ENCODE results near the gene SPSB3. TPM values are rescaled to one million over a fixed set of nuclear protein-coding genes. Genes with fewer than 3 reads are reported as not detected.
A peak's percentile ranks its signal among the peaks of the same experiment; 100 is the strongest.

SPSB3 gene
- total and polyA plus RNA-seq, 2 of the 13 experiments (the other 11 are each of a cell fraction or from before 2014, with no cell fraction given) = 13.2 to 21.9 TPM

DNA sequence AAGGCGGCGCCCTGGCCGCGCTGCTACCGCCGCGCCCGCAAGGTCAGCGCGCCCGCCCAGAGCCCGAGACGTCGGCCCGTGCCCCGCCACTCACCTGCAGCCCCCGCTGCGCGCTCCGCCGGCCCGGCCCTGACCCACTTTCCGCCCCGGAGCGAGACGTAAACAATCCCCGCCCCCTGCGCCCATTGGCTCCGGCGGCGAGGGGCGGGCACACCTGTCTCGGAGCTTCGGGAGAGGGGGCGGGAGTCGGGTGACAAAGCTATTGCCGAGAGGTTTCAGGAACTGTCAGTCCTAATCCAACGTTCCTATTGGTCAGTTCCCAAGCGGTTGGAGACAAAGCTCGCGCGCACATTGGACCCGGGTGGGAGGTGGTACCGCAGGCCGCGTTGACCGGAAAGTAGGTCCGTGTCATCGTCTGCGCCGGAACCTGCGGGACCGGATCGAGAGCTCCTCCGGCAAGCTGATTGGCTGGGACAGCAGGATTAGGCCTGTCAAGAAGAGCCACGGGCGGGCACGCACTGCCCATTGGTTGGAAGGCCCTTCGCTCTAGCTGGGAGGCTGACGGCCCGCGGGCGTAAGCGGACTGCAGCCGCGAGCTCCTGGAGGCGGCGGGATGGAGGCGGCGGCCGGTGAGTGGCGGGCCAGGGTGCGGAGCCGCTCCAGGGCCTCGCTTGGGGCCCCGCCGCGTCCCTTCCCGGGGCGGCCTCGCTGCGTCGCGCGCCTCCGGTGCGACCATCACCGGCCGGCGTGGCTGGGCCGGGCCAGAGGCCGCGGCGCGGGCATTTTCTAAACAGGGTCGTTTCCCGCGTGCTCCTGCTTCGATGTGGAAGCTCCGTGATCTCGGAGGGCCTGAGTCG is at the start of gene SPSB3, which contains the start of gene NUBP2 (continued):
- TF ChIP-seq, protein P1, sequence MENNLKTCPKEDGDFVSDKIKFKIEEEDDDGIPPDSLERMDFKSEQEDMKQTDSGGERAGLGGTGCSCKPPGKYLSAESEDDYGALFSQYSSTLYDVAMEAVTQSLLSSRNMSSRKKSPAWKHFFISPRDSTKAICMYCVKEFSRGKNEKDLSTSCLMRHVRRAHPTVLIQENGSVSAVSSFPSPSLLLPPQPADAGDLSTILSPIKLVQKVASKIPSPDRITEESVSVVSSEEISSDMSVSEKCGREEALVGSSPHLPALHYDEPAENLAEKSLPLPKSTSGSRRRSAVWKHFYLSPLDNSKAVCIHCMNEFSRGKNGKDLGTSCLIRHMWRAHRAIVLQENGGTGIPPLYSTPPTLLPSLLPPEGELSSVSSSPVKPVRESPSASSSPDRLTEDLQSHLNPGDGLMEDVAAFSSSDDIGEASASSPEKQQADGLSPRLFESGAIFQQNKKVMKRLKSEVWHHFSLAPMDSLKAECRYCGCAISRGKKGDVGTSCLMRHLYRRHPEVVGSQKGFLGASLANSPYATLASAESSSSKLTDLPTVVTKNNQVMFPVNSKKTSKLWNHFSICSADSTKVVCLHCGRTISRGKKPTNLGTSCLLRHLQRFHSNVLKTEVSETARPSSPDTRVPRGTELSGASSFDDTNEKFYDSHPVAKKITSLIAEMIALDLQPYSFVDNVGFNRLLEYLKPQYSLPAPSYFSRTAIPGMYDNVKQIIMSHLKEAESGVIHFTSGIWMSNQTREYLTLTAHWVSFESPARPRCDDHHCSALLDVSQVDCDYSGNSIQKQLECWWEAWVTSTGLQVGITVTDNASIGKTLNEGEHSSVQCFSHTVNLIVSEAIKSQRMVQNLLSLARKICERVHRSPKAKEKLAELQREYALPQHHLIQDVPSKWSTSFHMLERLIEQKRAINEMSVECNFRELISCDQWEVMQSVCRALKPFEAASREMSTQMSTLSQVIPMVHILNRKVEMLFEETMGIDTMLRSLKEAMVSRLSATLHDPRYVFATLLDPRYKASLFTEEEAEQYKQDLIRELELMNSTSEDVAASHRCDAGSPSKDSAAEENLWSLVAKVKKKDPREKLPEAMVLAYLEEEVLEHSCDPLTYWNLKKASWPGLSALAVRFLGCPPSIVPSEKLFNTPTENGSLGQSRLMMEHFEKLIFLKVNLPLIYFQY (CRISPR knock-in tag; IDR thresholded peaks at IDR 0.05; ENCODE audit: borderline replicate concordance) = peak; percentile 94; the same call in 1 of the 2 replicates
- TF ChIP-seq ZBTB42 (CRISPR knock-in tag; IDR thresholded peaks at IDR 0.05) (no peak), FOXK1 (CRISPR knock-in tag; IDR thresholded peaks at IDR 0.05; ENCODE audit: borderline replicate concordance, low read depth) (peak; percentile 83), AGO1 (IDR thresholded peaks at IDR 0.05; ENCODE audit: low read depth, low read length, poor library complexity, severe bottlenecking) (peak; percentile 99), ZNF335 (CRISPR knock-in tag; IDR thresholded peaks at IDR 0.05) (no peak), ZNF431 (CRISPR knock-in tag; IDR thresholded peaks at IDR 0.05; ENCODE audit: borderline replicate concordance, low read depth) (no peak), NFYB (CRISPR knock-in tag; IDR thresholded peaks at IDR 0.05) (peak; percentile 97), ZNF772 (CRISPR knock-in tag; IDR thresholded peaks at IDR 0.05) (peak; percentile 46; the same call in 1 of the 2 replicates), POLR2A (IDR thresholded peaks at IDR 0.05; ENCODE audit: insufficient read depth in 1 of 2, low read depth in 2 of 2, low read length in 2 of 2) (peak; percentile 41 to 74; a peak in 3 of 4 replicates), TBL1XR1 (IDR thresholded peaks at IDR 0.05; ENCODE audit: borderline replicate concordance, low read length, partially characterized antibody) (peak; percentile 28), SOX5 (CRISPR knock-in tag; IDR thresholded peaks at IDR 0.05; ENCODE audit: borderline replicate concordance) (no peak), ZNF563 (CRISPR knock-in tag; IDR thresholded peaks at IDR 0.05) (peak; percentile 64; the same call in 1 of the 2 replicates), KLF15 (CRISPR knock-in tag; IDR thresholded peaks at IDR 0.05; ENCODE audit: borderline replicate concordance) (peak; percentile 45; the same call in 1 of the 2 replicates), TSC22D2 (CRISPR knock-in tag; IDR thresholded peaks at IDR 0.05; ENCODE audit: borderline replicate concordance) (0 out of 2 replicates have a peak, but pooled peaks have one; percentile 23), THAP11 (CRISPR knock-in tag; IDR thresholded peaks at IDR 0.05) (peak; percentile 95), SIN3B (IDR thresholded peaks at IDR 0.05; ENCODE audit: low read length) (peak; percentile 67; the same call in 1 of the 2 replicates), SKI (IDR thresholded peaks at IDR 0.05; ENCODE audit: partially characterized antibody) (peak; percentile 85)
- TF ChIP-seq, protein P2, sequence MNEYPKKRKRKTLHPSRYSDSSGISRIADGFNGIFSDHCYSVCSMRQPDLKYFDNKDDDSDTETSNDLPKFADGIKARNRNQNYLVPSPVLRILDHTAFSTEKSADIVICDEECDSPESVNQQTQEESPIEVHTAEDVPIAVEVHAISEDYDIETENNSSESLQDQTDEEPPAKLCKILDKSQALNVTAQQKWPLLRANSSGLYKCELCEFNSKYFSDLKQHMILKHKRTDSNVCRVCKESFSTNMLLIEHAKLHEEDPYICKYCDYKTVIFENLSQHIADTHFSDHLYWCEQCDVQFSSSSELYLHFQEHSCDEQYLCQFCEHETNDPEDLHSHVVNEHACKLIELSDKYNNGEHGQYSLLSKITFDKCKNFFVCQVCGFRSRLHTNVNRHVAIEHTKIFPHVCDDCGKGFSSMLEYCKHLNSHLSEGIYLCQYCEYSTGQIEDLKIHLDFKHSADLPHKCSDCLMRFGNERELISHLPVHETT (CRISPR knock-in tag; conservative IDR thresholded peaks at IDR 0.05) = peak; percentile 93
- TF ChIP-seq, protein P3, sequence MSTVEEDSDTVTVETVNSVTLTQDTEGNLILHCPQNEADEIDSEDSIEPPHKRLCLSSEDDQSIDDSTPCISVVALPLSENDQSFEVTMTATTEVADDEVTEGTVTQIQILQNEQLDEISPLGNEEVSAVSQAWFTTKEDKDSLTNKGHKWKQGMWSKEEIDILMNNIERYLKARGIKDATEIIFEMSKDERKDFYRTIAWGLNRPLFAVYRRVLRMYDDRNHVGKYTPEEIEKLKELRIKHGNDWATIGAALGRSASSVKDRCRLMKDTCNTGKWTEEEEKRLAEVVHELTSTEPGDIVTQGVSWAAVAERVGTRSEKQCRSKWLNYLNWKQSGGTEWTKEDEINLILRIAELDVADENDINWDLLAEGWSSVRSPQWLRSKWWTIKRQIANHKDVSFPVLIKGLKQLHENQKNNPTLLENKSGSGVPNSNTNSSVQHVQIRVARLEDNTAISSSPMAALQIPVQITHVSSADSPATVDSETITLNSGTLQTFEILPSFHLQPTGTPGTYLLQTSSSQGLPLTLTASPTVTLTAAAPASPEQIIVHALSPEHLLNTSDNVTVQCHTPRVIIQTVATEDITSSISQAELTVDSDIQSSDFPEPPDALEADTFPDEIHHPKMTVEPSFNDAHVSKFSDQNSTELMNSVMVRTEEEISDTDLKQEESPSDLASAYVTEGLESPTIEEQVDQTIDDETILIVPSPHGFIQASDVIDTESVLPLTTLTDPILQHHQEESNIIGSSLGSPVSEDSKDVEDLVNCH (CRISPR knock-in tag; IDR thresholded peaks at IDR 0.05) = no peak
- TF ChIP-seq, protein P4, sequence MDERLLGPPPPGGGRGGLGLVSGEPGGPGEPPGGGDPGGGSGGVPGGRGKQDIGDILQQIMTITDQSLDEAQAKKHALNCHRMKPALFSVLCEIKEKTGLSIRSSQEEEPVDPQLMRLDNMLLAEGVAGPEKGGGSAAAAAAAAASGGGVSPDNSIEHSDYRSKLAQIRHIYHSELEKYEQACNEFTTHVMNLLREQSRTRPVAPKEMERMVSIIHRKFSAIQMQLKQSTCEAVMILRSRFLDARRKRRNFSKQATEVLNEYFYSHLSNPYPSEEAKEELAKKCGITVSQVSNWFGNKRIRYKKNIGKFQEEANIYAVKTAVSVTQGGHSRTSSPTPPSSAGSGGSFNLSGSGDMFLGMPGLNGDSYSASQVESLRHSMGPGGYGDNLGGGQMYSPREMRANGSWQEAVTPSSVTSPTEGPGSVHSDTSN (CRISPR knock-in tag; IDR thresholded peaks at IDR 0.05) = peak; percentile 94

Data from HepG2 (cell line).